ENCODE measurements around the gene TJAP1. TPM values are rescaled to one million over a fixed set of nuclear protein-coding genes. Genes with fewer than 3 reads are reported as not detected.
"Not testable (repeated sequence)": the region's sequence is repeated elsewhere in the genome, so short reads cannot be mapped to it uniquely, and the experiment has no call there.

The TJAP1 gene
- total RNA-seq, 2 experiments from 2014 or later, result 30.2 to 32.9 TPM

DNA sequence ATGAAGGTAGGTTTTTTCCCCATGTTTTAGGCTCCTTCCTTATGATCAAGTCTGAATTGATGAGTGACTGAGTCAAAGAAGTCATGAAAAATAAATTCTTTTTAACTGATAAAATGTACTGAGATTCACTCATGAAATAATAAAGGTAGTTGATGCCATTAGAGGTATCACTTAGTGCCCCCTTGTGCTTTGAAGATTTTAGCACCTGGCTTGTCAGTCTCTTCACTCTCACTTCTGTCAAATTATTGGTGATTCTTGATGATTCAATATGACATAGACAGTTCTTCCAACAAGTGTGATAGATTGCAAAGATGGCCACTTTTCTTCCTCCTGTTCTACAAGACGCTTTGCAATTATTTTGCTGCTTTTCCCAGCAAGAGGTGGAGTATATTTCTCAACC is 17.8 kb upstream of the TJAP1 start:
- no peak for DNase-seq
- no peak for ATAC-seq
- intact Hi-C loops (cut with micrococcal nuclease), result loop anchor here (5.0 kb wide), 1 partner anchor 48 kb away; no protein-coding TSS in a partner anchor
- no peaks in the 10 kb centered on the region for H3K9me3 Mint-ChIP-seq
- H3K27ac Mint-ChIP-seq, result no peak overlapping the region
- peaks cover 24% of the 10 kb centered on the region for H3K27me3 Mint-ChIP-seq
- CTCF ChIA-PET, result interaction anchor here (1.1 to 3.1 kb wide), 3 partner anchors 12 to 162 kb away, joined by 3 to 16 read pairs (median 4); partner anchors contain the start of gene SLC22A7
- H3K4me1 Mint-ChIP-seq (ENCODE audit: low read depth), result peaks cover 11% of the 10 kb centered on the region
- no peaks in the 10 kb centered on the region for H3K36me3 Mint-ChIP-seq (ENCODE audit: low read depth)
- H3K4me3 Mint-ChIP-seq, result no peak overlapping the region
- TF ChIP-seq CTCF (IDR thresholded peaks at IDR 0.05), result no peak
- POLR2A ChIA-PET, result interaction anchor here (0.8 to 1.4 kb wide), 4 partner anchors 10 to 47 kb away, joined by 3 to 4 read pairs (median 3); no protein-coding TSS in a partner anchor

DNA sequence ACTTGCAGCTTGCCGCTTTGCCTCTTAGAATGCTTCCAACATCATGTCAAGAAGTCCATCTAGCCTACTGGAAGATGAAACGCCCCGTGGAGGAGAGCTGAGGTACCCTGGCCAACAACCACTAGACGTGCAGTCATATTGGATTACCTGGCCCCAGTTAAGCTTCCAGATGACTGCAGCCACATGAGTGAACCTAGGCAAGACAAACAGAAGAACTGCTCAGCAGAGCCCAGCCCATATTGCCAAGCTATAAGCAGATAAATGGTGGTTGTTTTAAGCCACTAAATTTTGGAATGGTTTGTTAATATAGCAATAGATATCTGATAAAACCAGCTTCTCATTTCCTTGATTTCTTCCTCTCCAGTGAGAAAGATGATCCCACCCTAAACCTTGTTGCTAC is 17.3 kb upstream of the TJAP1 start:
- no peak for TF ChIP-seq CTCF (IDR thresholded peaks at IDR 0.05)
- no peaks in the 10 kb centered on the region for H3K9me3 Mint-ChIP-seq
- POLR2A ChIA-PET, result interaction anchor here (0.8 to 1.4 kb wide), 4 partner anchors 10 to 46 kb away, joined by 3 to 4 read pairs (median 3); no protein-coding TSS in a partner anchor
- no peak overlapping the region for H3K4me3 Mint-ChIP-seq
- H3K36me3 Mint-ChIP-seq (ENCODE audit: low read depth), result no peaks in the 10 kb centered on the region
- intact Hi-C loops (cut with micrococcal nuclease), result no loop called here
- DNase-seq, result no peak
- H3K27me3 Mint-ChIP-seq, result peaks cover 24% of the 10 kb centered on the region
- CTCF ChIA-PET, result interaction anchor here (1.7 to 3.1 kb wide), 2 partner anchors 12 to 46 kb away, joined by 4 to 16 read pairs; no protein-coding TSS in a partner anchor
- no peak for ATAC-seq
- H3K4me1 Mint-ChIP-seq (ENCODE audit: low read depth), result peaks cover 9% of the 10 kb centered on the region
- H3K27ac Mint-ChIP-seq, result no peak overlapping the region

DNA sequence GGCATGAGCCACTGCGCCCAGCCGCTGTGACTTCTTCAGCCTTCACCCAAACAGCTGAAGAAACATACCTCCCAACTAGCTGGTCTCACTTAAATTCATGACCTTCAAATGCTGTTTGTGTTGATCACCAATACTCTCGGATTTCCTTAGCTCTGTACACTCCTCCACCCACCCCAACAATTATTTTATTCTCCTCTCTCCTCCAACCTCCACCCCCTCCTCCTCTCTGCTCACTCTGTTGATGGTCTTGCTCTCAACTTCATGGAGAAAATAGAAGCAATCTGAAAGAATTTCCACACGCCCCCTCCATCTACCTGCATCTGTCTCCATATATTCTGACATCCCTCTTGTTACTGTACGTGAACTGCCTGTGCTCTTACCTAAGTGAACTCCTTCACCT is 15.4 kb upstream of the TJAP1 start:
- no peak overlapping the region for H3K27ac Mint-ChIP-seq
- H3K9me3 Mint-ChIP-seq, result no peaks in the 10 kb centered on the region
- ATAC-seq (no peak), DNase-seq (no peak)
- H3K36me3 Mint-ChIP-seq (ENCODE audit: low read depth), result no peaks in the 10 kb centered on the region
- ChIA-PET POLR2A (interaction anchor here (0.6 to 1.1 kb wide), 2 partner anchors 94 to 97 kb away, joined by 3 to 4 read pairs; no protein-coding TSS in a partner anchor), CTCF (interaction anchor here (3.1 kb wide), 1 partner anchor 45 kb away, joined by 16 read pairs; no protein-coding TSS in a partner anchor)
- H3K4me3 Mint-ChIP-seq, result no peak overlapping the region
- intact Hi-C loops (cut with micrococcal nuclease), result no loop called here
- TF ChIP-seq CTCF (IDR thresholded peaks at IDR 0.05), result no peak
- peaks cover 17% of the 10 kb centered on the region for H3K27me3 Mint-ChIP-seq
- H3K4me1 Mint-ChIP-seq (ENCODE audit: low read depth), result no peaks in the 10 kb centered on the region

DNA sequence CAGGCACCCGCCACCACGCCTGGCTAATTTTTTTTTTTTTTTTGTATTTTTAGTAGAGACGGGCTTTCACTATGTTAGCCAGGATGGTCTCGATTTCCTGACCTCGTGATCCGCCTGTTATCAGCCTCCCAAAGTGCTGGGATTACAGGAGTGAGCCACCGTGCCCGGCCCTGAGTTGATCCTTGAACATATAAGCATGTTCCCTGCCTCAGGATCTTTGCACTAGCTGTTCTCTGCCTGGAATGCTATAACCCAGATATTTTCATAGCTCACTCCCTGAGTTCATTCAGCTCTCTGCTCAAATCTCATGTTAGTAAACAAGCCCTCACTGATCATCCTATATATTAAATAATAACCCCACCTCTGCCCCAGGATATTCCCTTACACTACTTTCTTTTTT is 13.0 kb upstream of the TJAP1 start:
- no peak overlapping the region for H3K27ac Mint-ChIP-seq
- DNase-seq (no peak), ATAC-seq (no peak)
- POLR2A ChIA-PET, result no interaction called here
- peaks cover 26% of the 10 kb centered on the region for H3K27me3 Mint-ChIP-seq
- intact Hi-C loops (cut with micrococcal nuclease), result no loop called here
- TF ChIP-seq CTCF (IDR thresholded peaks at IDR 0.05), result no peak
- no peaks in the 10 kb centered on the region for H3K9me3 Mint-ChIP-seq
- H3K4me1 Mint-ChIP-seq (ENCODE audit: low read depth), result no peaks in the 10 kb centered on the region
- CTCF ChIA-PET, result no interaction called here
- no peak overlapping the region for H3K4me3 Mint-ChIP-seq
- H3K36me3 Mint-ChIP-seq (ENCODE audit: low read depth), result no peaks in the 10 kb centered on the region

- H3K27me3 Mint-ChIP-seq, result peaks cover 26% of the 10 kb centered on the region
- no peak for DNase-seq
- POLR2A ChIA-PET, result no interaction called here
- peak; percentile 24 for ATAC-seq
- H3K4me3 Mint-ChIP-seq, result no peak overlapping the region
- no peaks in the 10 kb centered on the region for H3K36me3 Mint-ChIP-seq (ENCODE audit: low read depth)
- H3K9me3 Mint-ChIP-seq, result no peaks in the 10 kb centered on the region
- no peak for TF ChIP-seq CTCF (IDR thresholded peaks at IDR 0.05)
- intact Hi-C loops (cut with micrococcal nuclease), result no loop called here
- no peaks in the 10 kb centered on the region for H3K4me1 Mint-ChIP-seq (ENCODE audit: low read depth)
- CTCF ChIA-PET, result interaction anchor here (1.2 to 1.4 kb wide), 2 partner anchors 11 to 41 kb away, joined by 3 to 4 read pairs; partner anchors contain the start of gene TJAP1
- no peak overlapping the region for H3K27ac Mint-ChIP-seq
Observed at GRCh38 chr6:43465948-43466347, 11.4 kb upstream of the TJAP1 start.

GRCh38 chr6:43467265-43467664 is 10.1 kb upstream of the TJAP1 start:
- CTCF ChIA-PET, result interaction anchor here (0.8 kb wide), 1 partner anchor 40 kb away, joined by 3 read pairs; no protein-coding TSS in a partner anchor
- intact Hi-C loops (cut with micrococcal nuclease), result not testable (repeated sequence)

More at GRCh38 chr6:43467265-43467664, 10.1 kb upstream of the TJAP1 start:
- ATAC-seq; DNase-seq; H3K27ac Mint-ChIP-seq; H3K4me1 Mint-ChIP-seq (ENCODE audit: low read depth); H3K9me3 Mint-ChIP-seq; POLR2A ChIA-PET; H3K4me3 Mint-ChIP-seq; H3K36me3 Mint-ChIP-seq (ENCODE audit: low read depth): not testable (repeated sequence)
- peaks cover 21% of the 10 kb centered on the region for H3K27me3 Mint-ChIP-seq
